HG03280 (cell line): Measurements from ENCODE around the gene NT5DC3.

ENCODE experiments used
- ATAC-seq: cut with Tn5 transposase; IDR thresholded peaks from one replicate; pipeline ENCODE4 v1.9.1; 2021; ENCODE audit warnings: mild to moderate bottlenecking, moderate library complexity; ENCODE audit not compliant: unreplicated experiment

The NT5DC3 gene

GRCh38 chr12:103756443-103756842, 84.6 kb downstream of the NT5DC3 start:
- no peak for ATAC-seq

GRCh38 chr12:103755425-103755824, 85.6 kb downstream of the NT5DC3 start:
- no peak for ATAC-seq

GRCh38 chr12:103751600-103751999, 89.4 kb downstream of the NT5DC3 start:
- ATAC-seq: no peak

GRCh38 chr12:103751171-103751570, 89.9 kb downstream of the NT5DC3 start:
- ATAC-seq: no peak

- no peak for ATAC-seq
These were observed 92.2 kb downstream of the NT5DC3 start for GRCh38 chr12:103748875-103749274.

GRCh38 chr12:103748002-103748401, 93.0 kb downstream of the NT5DC3 start:
- no peak for ATAC-seq

- no peak for ATAC-seq
These were observed 95.1 kb downstream of the NT5DC3 start for GRCh38 chr12:103745962-103746361.

GRCh38 chr12:103743788-103744187, 97.2 kb downstream of the NT5DC3 start:
- no peak for ATAC-seq

GRCh38 chr12:103742349-103742932, 98.6 kb downstream of the NT5DC3 start:
- no peak for ATAC-seq

GRCh38 chr12:103737881-103738280, 103.2 kb downstream of the NT5DC3 start:
- ATAC-seq: no peak

- no peak for ATAC-seq
These were observed 104.5 kb downstream of the NT5DC3 start for GRCh38 chr12:103736572-103736971.

GRCh38 chr12:103735291-103735690, 105.7 kb downstream of the NT5DC3 start:
- no peak for ATAC-seq

- no peak for ATAC-seq
These were observed 106.2 kb downstream of the NT5DC3 start for GRCh38 chr12:103734863-103735262.

- ATAC-seq: no peak
These were observed 109.5 kb downstream of the NT5DC3 start for GRCh38 chr12:103731539-103731938.

GRCh38 chr12:103729499-103729898, 111.5 kb downstream of the NT5DC3 start:
- ATAC-seq: no peak

- no peak for ATAC-seq
These were observed 112.7 kb downstream of the NT5DC3 start for GRCh38 chr12:103728323-103728722.

GRCh38 chr12:103727638-103728037, 113.4 kb downstream of the NT5DC3 start:
- ATAC-seq: no peak

- ATAC-seq: no peak
These were observed 115.6 kb downstream of the NT5DC3 start for GRCh38 chr12:103725398-103725797.
